CD4-positive, alpha-beta memory T cell (primary cell): ENCODE data around the gene CSAD. TPM values are rescaled to one million over a fixed set of nuclear protein-coding genes. Genes with fewer than 3 reads are reported as not detected.

Experiments
- CTCF ChIA-PET: fragments of 350-600 bp; sonication (Branson Sonifier 250); formaldehyde crosslinking; loops from one replicate; lab custom pipeline; 2021; ENCODE audit warnings: inconsistent platforms; ENCODE audit not compliant: partially characterized antibody; lab: Charles Lee
- POLR2A ChIA-PET: fragments of 350-600 bp; sonication (Branson Sonifier 250); formaldehyde crosslinking; loops from one replicate; lab custom pipeline; 2021; ENCODE audit not compliant: partially characterized antibody; lab: Charles Lee
- DNase-seq, 5 donors: peaks; one replicate each; pipeline versions ENCODE4 v3.0.0 to v3.0.0-alpha.2; 2020 to 2022; ENCODE audit warnings: mixed read lengths in 1 of 5
- H3K27ac ChIP-seq: one replicate; pipeline ENCODE4 v1.7.0; 2013; ENCODE audit warnings: low read depth, low read length
- H3K27me3 ChIP-seq: 2 replicates; pipeline ENCODE4 v1.7.0; 2013; ENCODE audit warnings: mild to moderate bottlenecking, low read length, moderate library complexity; ENCODE audit not compliant: insufficient read depth
- H3K36me3 ChIP-seq: 2 replicates; pipeline ENCODE4 v1.7.0; 2013; ENCODE audit warnings: mild to moderate bottlenecking, low read length, moderate library complexity; ENCODE audit not compliant: insufficient read depth
- H3K4me1 ChIP-seq: 2 replicates; pipeline ENCODE4 v1.7.0; 2013; ENCODE audit warnings: mild to moderate bottlenecking, low read length, moderate library complexity; ENCODE audit not compliant: insufficient read depth
- H3K4me3 ChIP-seq, 2 donors: one replicate each; pipeline ENCODE4 v1.7.0; 2013; ENCODE audit warnings: low read length in 2 of 2, mild to moderate bottlenecking in 1 of 2
- H3K9me3 ChIP-seq, 2 donors: one replicate each; pipeline ENCODE4 v1.7.0; 2013; ENCODE audit warnings: low read length in 2 of 2, control low read depth in 1 of 2; ENCODE audit not compliant: control insufficient read depth in 1 of 2
- H3K27ac Mint-ChIP-seq, 7 donors: one replicate each; pipeline ENCODE4 v1.8.0; 2020 to 2021; ENCODE audit warnings: mixed read lengths in 7 of 7, mild to moderate bottlenecking in 6 of 7, inconsistent platforms in 3 of 7, moderate library complexity in 3 of 7
- H3K27me3 Mint-ChIP-seq, 2 donors: one replicate each; pipeline ENCODE4 v1.8.0; 2020 to 2021; ENCODE audit warnings: mixed read lengths in 2 of 2
- H3K36me3 Mint-ChIP-seq, 2 donors: one replicate each; pipeline ENCODE4 v1.8.0; 2020 to 2021; ENCODE audit warnings: mixed read lengths in 2 of 2, inconsistent platforms in 1 of 2, mild to moderate bottlenecking in 1 of 2
- H3K4me1 Mint-ChIP-seq, 4 donors: one replicate each; pipeline ENCODE4 v1.8.0; 2020 to 2021; ENCODE audit warnings: mixed read lengths in 4 of 4, mild to moderate bottlenecking in 1 of 4
- H3K4me3 Mint-ChIP-seq, 8 donors: one replicate each; pipeline ENCODE4 v1.8.0; 2020 to 2021; ENCODE audit warnings: mixed read lengths in 8 of 8, mild to moderate bottlenecking in 7 of 8, moderate library complexity in 6 of 8, inconsistent platforms in 3 of 8
- H3K9me3 Mint-ChIP-seq, 8 donors: one replicate each; pipeline ENCODE4 v1.8.0; 2020 to 2021; ENCODE audit warnings: mixed read lengths in 8 of 8, mild to moderate bottlenecking in 5 of 8, inconsistent platforms in 3 of 8, moderate library complexity in 1 of 8
- intact Hi-C: fragments of 100-400 bp; cut with micrococcal nuclease; formaldehyde crosslinking; loops from one replicate; pipeline ENCODE4 v1.15.1; 2023
- polyA plus RNA-seq, 2 donors: library from polyadenylated mRNA; unstranded; fragments of 300-500 nt; fragmentation: Illumina TruSeq; gene quantifications; one replicate each; pipeline ENCODE4 v1.2.3, GENCODE V29; 2021
- total RNA-seq, 2 experiments: library from RNA; stranded (reverse); gene quantifications; one replicate each; pipeline ENCODE4 v1.2.3, GENCODE V29; 2021

CSAD gene
- total and polyA plus RNA-seq, 4 experiments from 2014 or later, result 1.1 to 64.2 (median 32.7) TPM

DNA sequence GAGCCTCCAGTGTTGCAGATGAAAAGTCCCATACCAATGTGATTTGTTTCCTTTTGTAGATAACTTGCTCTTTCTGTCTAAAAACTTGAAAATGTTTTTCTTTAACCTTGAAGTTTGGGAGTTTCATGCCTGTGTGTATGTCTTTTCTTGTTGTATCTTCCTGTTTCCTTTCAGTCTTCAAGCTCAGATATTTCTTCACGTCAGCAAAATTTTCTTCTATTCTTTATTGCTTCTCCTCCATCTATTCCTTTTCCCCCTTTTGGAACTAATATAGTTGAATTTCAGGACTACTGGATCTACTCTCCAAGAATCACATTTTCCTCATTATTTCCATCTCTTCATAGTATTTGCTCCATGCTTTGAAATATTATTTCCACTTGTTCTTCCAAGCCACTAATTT, 53.6 kb downstream of the CSAD start:
- no peaks in the 10 kb centered on the region for H3K36me3 Mint-ChIP-seq
- Histone ChIP-seq H3K9me3 (no peaks in the 10 kb centered on the region), H3K36me3 (no peaks in the 10 kb centered on the region), H3K27me3 (no peaks in the 10 kb centered on the region), H3K27ac (no peak overlapping the region), H3K4me1 (no peaks in the 10 kb centered on the region), H3K4me3 (no peak overlapping the region)
- no peak for DNase-seq
- H3K4me3 Mint-ChIP-seq, result no peak overlapping the region
- ChIA-PET POLR2A (no interaction called here), CTCF (interaction anchor here (1.5 kb wide), 1 partner anchor 33 kb away, joined by 3 read pairs; no protein-coding TSS in a partner anchor)
- H3K27me3 Mint-ChIP-seq, result peaks cover 3 to 6% of the 10 kb centered on the region in 2 donors
- intact Hi-C loops, result no loop called here
- H3K4me1 Mint-ChIP-seq, result peaks cover 0 to 4% (median 0%) of the 10 kb centered on the region in 4 donors
- no peak overlapping the region for H3K27ac Mint-ChIP-seq
- H3K9me3 Mint-ChIP-seq, result no peaks in the 10 kb centered on the region

DNA sequence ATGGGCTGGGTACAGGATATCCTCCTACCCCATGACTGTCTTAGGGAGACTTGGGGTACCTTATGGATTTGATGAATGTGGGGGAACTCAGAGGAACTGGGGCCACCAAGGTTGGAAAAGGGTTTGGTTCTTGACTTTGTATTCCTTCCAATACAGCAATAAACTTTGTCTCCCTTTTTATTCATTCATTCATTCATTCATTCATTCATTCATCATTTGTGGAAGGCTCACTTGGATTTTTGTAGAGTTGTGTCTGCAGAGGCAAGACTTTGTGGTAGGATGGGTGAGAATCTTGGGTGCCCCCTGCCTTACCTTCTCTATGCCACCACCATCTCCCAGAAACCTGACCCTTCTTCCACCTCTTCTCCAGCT, 56.4 kb downstream of the CSAD start:
- ChIA-PET POLR2A (no interaction called here), CTCF (no interaction called here)

DNA sequence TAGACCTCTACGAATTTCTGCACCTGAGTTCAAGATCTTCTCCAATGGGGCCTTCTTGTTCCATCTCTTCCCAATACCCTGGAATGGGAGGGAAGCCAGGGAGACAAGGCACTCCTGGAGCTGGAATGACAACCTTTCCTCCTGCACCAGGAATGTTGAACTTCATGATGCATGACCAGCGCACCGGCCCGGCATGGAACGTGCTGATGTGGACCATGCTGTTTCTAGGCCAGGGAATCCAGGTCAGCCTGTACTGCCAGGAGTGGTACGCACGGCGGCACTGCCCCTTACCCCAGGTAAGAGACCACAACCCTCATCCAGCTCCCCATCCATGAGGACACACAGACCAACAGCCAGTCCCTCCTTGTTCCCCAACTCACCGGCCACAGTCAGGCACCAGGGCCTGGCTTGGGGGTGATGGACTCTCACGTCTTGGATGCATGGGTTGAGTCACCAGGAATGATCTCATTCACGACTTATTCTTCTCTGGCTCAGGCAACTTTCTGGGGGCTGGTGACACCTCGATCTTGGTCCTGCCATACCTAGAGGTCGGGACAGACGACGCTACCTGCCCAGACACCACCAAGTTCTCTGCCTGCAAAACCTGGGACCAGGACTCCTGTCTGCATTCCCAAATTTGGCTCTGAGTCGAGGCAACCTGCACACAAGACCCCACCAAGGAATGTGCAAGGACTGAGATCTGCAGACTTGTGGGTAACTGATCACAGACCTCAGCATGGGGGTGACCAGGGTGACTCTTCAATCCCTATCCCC, 57.0 kb downstream of the CSAD start:
- CTCF ChIA-PET, result no interaction called here
- DNase-seq, result no peak
- Histone ChIP-seq H3K4me1 (no peaks in the 10 kb centered on the region), H3K9me3 (no peaks in the 10 kb centered on the region), H3K36me3 (no peaks in the 10 kb centered on the region), H3K4me3 (no peak overlapping the region), H3K27ac (no peak overlapping the region), H3K27me3 (no peaks in the 10 kb centered on the region)
- Mint-ChIP-seq H3K36me3 (no peaks in the 10 kb centered on the region), H3K27ac (peak overlapping the region in 1 of 7 donors; percentile 62), H3K4me1 (peaks cover 0 to 4% (median 0%) of the 10 kb centered on the region in 4 donors), H3K9me3 (no peaks in the 10 kb centered on the region), H3K4me3 (no peak overlapping the region), H3K27me3 (peaks cover 3 to 6% of the 10 kb centered on the region in 2 donors)
- POLR2A ChIA-PET, result no interaction called here
- intact Hi-C loops, result no loop called here

More for the DNA sequence above, 56.4 kb downstream of the CSAD start:
- H3K36me3 Mint-ChIP-seq, result no peaks in the 10 kb centered on the region
- no peak overlapping the region for H3K27ac Mint-ChIP-seq
- no peaks in the 10 kb centered on the region for H3K9me3 Mint-ChIP-seq
- no peaks in the 10 kb centered on the region for H3K36me3 ChIP-seq
- peaks cover 0 to 4% (median 0%) of the 10 kb centered on the region in 4 donors for H3K4me1 Mint-ChIP-seq
- DNase-seq, result no peak
- no peak overlapping the region for H3K27ac ChIP-seq
- H3K4me1 ChIP-seq, result no peaks in the 10 kb centered on the region
- H3K4me3 Mint-ChIP-seq, result no peak overlapping the region
- H3K27me3 Mint-ChIP-seq, result peaks cover 3 to 6% of the 10 kb centered on the region in 2 donors
- intact Hi-C loops, result no loop called here
- no peak overlapping the region for H3K4me3 ChIP-seq
- no peaks in the 10 kb centered on the region for H3K9me3 ChIP-seq
- H3K27me3 ChIP-seq, result no peaks in the 10 kb centered on the region

- CTCF ChIA-PET, result no interaction called here
- Histone ChIP-seq H3K36me3 (no peaks in the 10 kb centered on the region), H3K27ac (no peak overlapping the region), H3K27me3 (no peaks in the 10 kb centered on the region), H3K4me3 (no peak overlapping the region), H3K9me3 (no peaks in the 10 kb centered on the region), H3K4me1 (no peaks in the 10 kb centered on the region)
- Mint-ChIP-seq H3K9me3 (no peaks in the 10 kb centered on the region), H3K36me3 (no peaks in the 10 kb centered on the region), H3K4me3 (no peak overlapping the region), H3K27ac (peak overlapping the region in 2 of 7 donors; percentile 6 to 55), H3K4me1 (peaks cover 0 to 4% (median 0%) of the 10 kb centered on the region in 4 donors), H3K27me3 (peaks cover 3 to 6% of the 10 kb centered on the region in 2 donors)
- intact Hi-C loops, result no loop called here
- POLR2A ChIA-PET, result no interaction called here
- DNase-seq, result no peak
Observed at GRCh38 chr12:53122961-53123468, 57.7 kb downstream of the CSAD start.

DNA sequence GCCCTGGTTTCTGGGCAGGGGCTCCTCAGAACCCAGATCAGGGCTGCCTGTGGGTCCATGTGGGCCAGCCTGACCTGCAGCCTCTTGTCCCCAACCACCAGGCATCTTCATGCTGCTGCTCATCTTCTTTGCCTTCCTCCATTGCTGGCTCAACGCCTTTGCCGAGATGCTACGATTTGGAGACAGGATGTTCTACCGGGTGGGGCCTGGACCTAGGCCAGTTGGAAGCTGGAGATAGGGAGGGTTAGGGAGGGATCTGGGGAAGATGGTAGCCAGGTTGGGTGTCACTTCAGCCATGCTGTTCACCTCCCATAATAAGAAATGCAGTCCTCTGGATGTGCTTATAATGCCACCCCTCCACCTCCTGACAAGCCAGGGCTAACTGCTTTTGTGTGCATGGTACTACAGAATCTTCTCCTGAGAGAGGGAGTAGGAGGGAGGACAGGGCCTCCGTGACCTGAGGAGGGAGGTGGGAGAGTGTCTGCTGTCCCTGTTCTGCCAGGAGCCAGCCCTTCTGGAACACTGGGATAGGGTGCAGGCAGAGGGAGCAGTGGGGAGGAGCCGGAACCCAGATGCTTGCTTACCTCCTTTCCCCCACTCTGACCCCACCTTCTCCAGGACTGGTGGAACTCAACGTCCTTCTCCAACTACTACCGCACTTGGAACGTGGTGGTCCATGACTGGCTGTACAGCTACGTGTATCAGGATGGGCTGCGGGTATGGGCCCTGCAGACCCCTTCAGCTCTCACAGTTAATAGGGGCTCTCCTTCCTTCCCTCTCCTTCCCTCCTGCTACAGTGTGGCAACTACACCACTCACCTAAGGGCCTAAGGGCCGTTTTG, 59.8 kb downstream of the CSAD start:
- peaks cover 0 to 2% of the 10 kb centered on the region in 2 donors for H3K27me3 Mint-ChIP-seq
- H3K27me3 ChIP-seq, result no peaks in the 10 kb centered on the region
- POLR2A ChIA-PET, result no interaction called here
- CTCF ChIA-PET, result no interaction called here
- no peak overlapping the region for H3K27ac Mint-ChIP-seq
- H3K9me3 ChIP-seq, result no peaks in the 10 kb centered on the region
- no peaks in the 10 kb centered on the region for H3K4me1 ChIP-seq
- no peak overlapping the region for H3K4me3 ChIP-seq
- no peaks in the 10 kb centered on the region for H3K4me1 Mint-ChIP-seq
- H3K9me3 Mint-ChIP-seq, result no peaks in the 10 kb centered on the region
- intact Hi-C loops, result no loop called here
- H3K36me3 Mint-ChIP-seq, result no peaks in the 10 kb centered on the region
- no peaks in the 10 kb centered on the region for H3K36me3 ChIP-seq
- H3K27ac ChIP-seq, result no peak overlapping the region
- H3K4me3 Mint-ChIP-seq, result no peak overlapping the region
- peak in 1 of 5 donors; percentile 22 for DNase-seq

- Mint-ChIP-seq H3K9me3 (no peaks in the 10 kb centered on the region), H3K36me3 (no peaks in the 10 kb centered on the region), H3K4me1 (no peaks in the 10 kb centered on the region), H3K27me3 (no peaks in the 10 kb centered on the region), H3K4me3 (no peak overlapping the region), H3K27ac (peak overlapping the region in 2 of 7 donors; percentile 36 to 59)
- H3K4me1 ChIP-seq, result no peaks in the 10 kb centered on the region
- H3K27me3 ChIP-seq, result no peaks in the 10 kb centered on the region
- no peaks in the 10 kb centered on the region for H3K9me3 ChIP-seq
- H3K27ac ChIP-seq, result no peak overlapping the region
- intact Hi-C loops, result no loop called here
- no peaks in the 10 kb centered on the region for H3K36me3 ChIP-seq
- CTCF ChIA-PET, result no interaction called here
- DNase-seq, result no peak
- POLR2A ChIA-PET, result no interaction called here
- no peak overlapping the region for H3K4me3 ChIP-seq
Observed at GRCh38 chr12:53118751-53119300, 61.9 kb downstream of the CSAD start.
